HG03139 (cell line): Measurements from ENCODE around the gene KRTAP1-1.
"Not testable (repeated sequence)": the region's sequence is repeated elsewhere in the genome, so short reads cannot be mapped to it uniquely, and the experiment has no call there.

Experiments used
- ATAC-seq: cut with Tn5 transposase; IDR thresholded peaks from one replicate; pipeline ENCODE4 v1.9.1; 2021; ENCODE audit not compliant: unreplicated experiment

Gene KRTAP1-1

GRCh38 chr17:41013181-41013580 lies 28.1 kb downstream of the KRTAP1-1 start:
- no peak for ATAC-seq

- ATAC-seq: no peak
Observed at GRCh38 chr17:41012326-41013120, 28.7 kb downstream of the KRTAP1-1 start.

GRCh38 chr17:41010441-41010840 lies 30.8 kb downstream of the KRTAP1-1 start:
- ATAC-seq: no peak

- no peak for ATAC-seq
Observed at GRCh38 chr17:41009936-41010335, 31.3 kb downstream of the KRTAP1-1 start.

- ATAC-seq: no peak
Observed at GRCh38 chr17:41009301-41009760, 31.9 kb downstream of the KRTAP1-1 start.

GRCh38 chr17:41008811-41009210 lies 32.4 kb downstream of the KRTAP1-1 start, which contains the start of gene KRTAP3-1:
TSS of gene KRTAP3-1 (minus strand) at chr17:41009128. CDS start at chr17:41009074, 54 bp downstream.
- ATAC-seq: no peak

GRCh38 chr17:41004397-41004796 lies 36.9 kb downstream of the KRTAP1-1 start:
- no peak for ATAC-seq

- ATAC-seq: no peak
Observed at GRCh38 chr17:41003926-41004325, 37.3 kb downstream of the KRTAP1-1 start.

- ATAC-seq: no peak
Observed at GRCh38 chr17:41002814-41003213, 38.4 kb downstream of the KRTAP1-1 start.

- no peak for ATAC-seq
Observed at GRCh38 chr17:41001795-41002194, 39.5 kb downstream of the KRTAP1-1 start.

GRCh38 chr17:40999563-40999962 lies 41.7 kb downstream of the KRTAP1-1 start, which contains the start of gene KRTAP3-2:
TSS of gene KRTAP3-2 (minus strand) at chr17:40999906. CDS start at chr17:40999853, 53 bp downstream.
- not testable (repeated sequence) for ATAC-seq

- ATAC-seq: no peak
Observed at GRCh38 chr17:40997361-40997760, 43.9 kb downstream of the KRTAP1-1 start.

- ATAC-seq: no peak
Observed at GRCh38 chr17:40996829-40997228, 44.4 kb downstream of the KRTAP1-1 start.

- no peak for ATAC-seq
Observed at GRCh38 chr17:40995116-40995515, 46.1 kb downstream of the KRTAP1-1 start.

- ATAC-seq: no peak
Observed at GRCh38 chr17:40993839-40994238, 47.4 kb downstream of the KRTAP1-1 start, which contains the start of gene KRTAP3-3. TSS of gene KRTAP3-3 (minus strand) at chr17:40994164. CDS start at chr17:40994097, 67 bp downstream.

GRCh38 chr17:40993084-40993483 lies 48.2 kb downstream of the KRTAP1-1 start:
- ATAC-seq: no peak

- no peak for ATAC-seq
Observed at GRCh38 chr17:40992666-40993065, 48.6 kb downstream of the KRTAP1-1 start.
